DND-41 (cell line): ENCODE results near the gene CLTB.

Experiments
- ATAC-seq: fragments of 200-7000 bp; cut with Tn5 transposase; 3 replicates; pipeline ENCODE4 v1.9.1; 2021; ENCODE audit warnings: low read depth; ENCODE audit not compliant: insufficient read depth
- DNase-seq: peaks from one replicate; pipeline ENCODE4 v3.0.0-alpha.2; 2020
- H2AFZ ChIP-seq: 2 replicates; pipeline ENCODE4 v1.6.0; 2012; ENCODE audit warnings: low read depth, low read length
- H3K27ac ChIP-seq: 2 replicates; pipeline ENCODE4 v1.5.1; 2012; ENCODE audit warnings: low read length, inconsistent platforms
- H3K27me3 ChIP-seq: fragments of 200-600 bp; sonication (generic); 2 replicates; pipeline ENCODE4 v1.6.0; 2012; ENCODE audit warnings: low read length, mild to moderate bottlenecking, inconsistent platforms; ENCODE audit not compliant: insufficient read depth, poor library complexity
- H3K36me3 ChIP-seq: 2 replicates; pipeline ENCODE4 v1.5.1; 2012; ENCODE audit warnings: low read length, inconsistent platforms; ENCODE audit not compliant: insufficient read depth
- H3K4me1 ChIP-seq: 2 replicates; pipeline ENCODE4 v1.5.1; 2012; ENCODE audit warnings: mild to moderate bottlenecking, low read length; ENCODE audit not compliant: insufficient read depth
- H3K4me2 ChIP-seq: 2 replicates; pipeline ENCODE4 v1.6.0; 2012; ENCODE audit warnings: mild to moderate bottlenecking, moderate library complexity, low read length, inconsistent platforms; ENCODE audit not compliant: insufficient read depth
- H3K4me3 ChIP-seq, 2 experiments: fragments of 200-600 bp in 1 of 2; shearing (Covaris generic) in 1 of 2; 2 replicates each; pipeline ENCODE4 v1.5.1; 2012 to 2016; ENCODE audit warnings: inconsistent platforms in 2 of 2, low read length in 2 of 2, mild to moderate bottlenecking in 2 of 2, low read depth in 1 of 2, moderate library complexity in 1 of 2
- H3K79me2 ChIP-seq: 2 replicates; pipeline ENCODE4 v1.6.0; 2012; ENCODE audit warnings: low read length, inconsistent platforms; ENCODE audit not compliant: insufficient read depth
- H3K9ac ChIP-seq: 2 replicates; pipeline ENCODE4 v1.6.0; 2012; ENCODE audit warnings: low read depth, mild to moderate bottlenecking, inconsistent platforms, low read length, moderate library complexity
- H3K9me3 ChIP-seq: 2 replicates; pipeline ENCODE4 v1.5.1; 2012; ENCODE audit warnings: low read length, moderate library complexity, mild to moderate bottlenecking, inconsistent platforms; ENCODE audit not compliant: insufficient read depth, severe bottlenecking
- H4K20me1 ChIP-seq: 2 replicates; pipeline ENCODE4 v1.6.0; 2012; ENCODE audit warnings: low read length; ENCODE audit not compliant: insufficient read depth
- CTCF ChIP-seq: IDR thresholded peaks from 2 replicates; pipeline ENCODE4 v1.5.1; 2012; ENCODE audit warnings: borderline replicate concordance, low read length, moderate library complexity, mild to moderate bottlenecking; ENCODE audit not compliant: poor library complexity, severe bottlenecking; ENCODE audit errors: extremely low read depth
- EZH2 ChIP-seq: IDR thresholded peaks from 3 replicates; pipeline ENCODE4 v1.6.1; 2012; ENCODE audit warnings: borderline replicate concordance, low read depth, mild to moderate bottlenecking, moderate library complexity, low read length, inconsistent platforms; ENCODE audit not compliant: severe bottlenecking

The CLTB gene

GRCh38 chr5:176415240-176415951 is 943 bp downstream of the CLTB start:
- H3K79me2 ChIP-seq: peaks cover 44% of the 10 kb centered on the region
- peaks cover 38% of the 10 kb centered on the region for H3K4me1 ChIP-seq
- peak overlapping the region; percentile 82 for H3K27ac ChIP-seq
- peak overlapping the region; percentile 83 to 99 for H3K4me3 ChIP-seq
- peak overlapping the region; percentile 97 for H3K9ac ChIP-seq
- peak overlapping the region; percentile 91 for H2AFZ ChIP-seq
- TF ChIP-seq CTCF (no peak), EZH2 (no peak)
- H3K36me3 ChIP-seq: peaks cover 15% of the 10 kb centered on the region
- peak overlapping the region; percentile 96 for H3K4me2 ChIP-seq
- H4K20me1 ChIP-seq: peaks cover 18% of the 10 kb centered on the region; the same call in 1 of the 2 replicates
- H3K9me3 ChIP-seq: no peaks in the 10 kb centered on the region
- ATAC-seq (peak; percentile 4; the same call in 1 of the 3 replicates), DNase-seq (peak; percentile 12)
- H3K27me3 ChIP-seq: no peaks in the 10 kb centered on the region

- Histone ChIP-seq H3K9ac (peak overlapping the region; percentile 97), H2AFZ (no peak overlapping the region), H3K27ac (0 out of 2 replicates have a peak overlapping the region, but pooled peaks have one; percentile 10), H4K20me1 (peaks cover 20% of the 10 kb centered on the region; the same call in 1 of the 2 replicates), H3K4me1 (peaks cover 38% of the 10 kb centered on the region), H3K79me2 (peaks cover 44% of the 10 kb centered on the region), H3K4me2 (peak overlapping the region; percentile 96), H3K36me3 (peaks cover 22% of the 10 kb centered on the region), H3K27me3 (no peaks in the 10 kb centered on the region), H3K4me3 (peak overlapping the region in 1 of 2 experiments; percentile 83; a peak in 1 of 4 replicates), H3K9me3 (no peaks in the 10 kb centered on the region)
- DNase-seq (no peak), ATAC-seq (no peak)
- TF ChIP-seq EZH2: no peak
- no peak for TF ChIP-seq CTCF
Measured at GRCh38 chr5:176414704-176415103, 1.6 kb downstream of the CLTB start.

GRCh38 chr5:176413709-176414191 is 2.6 kb downstream of the CLTB start:
- peaks cover 44% of the 10 kb centered on the region for H3K79me2 ChIP-seq
- H3K4me1 ChIP-seq: peaks cover 38% of the 10 kb centered on the region
- no peak for DNase-seq
- no peak overlapping the region for H2AFZ ChIP-seq
- H3K9ac ChIP-seq: peak overlapping the region; percentile 8; the same call in 1 of the 2 replicates
- peak overlapping the region; percentile 96; the same call in 1 of the 2 replicates for H3K4me2 ChIP-seq
- H3K27ac ChIP-seq: no peak overlapping the region
- H3K9me3 ChIP-seq: no peaks in the 10 kb centered on the region
- ATAC-seq: no peak
- no peak overlapping the region for H3K4me3 ChIP-seq
- H3K27me3 ChIP-seq: no peaks in the 10 kb centered on the region
- peaks cover 20% of the 10 kb centered on the region; the same call in 1 of the 2 replicates for H4K20me1 ChIP-seq
- no peak for TF ChIP-seq CTCF
- no peak for TF ChIP-seq EZH2
- H3K36me3 ChIP-seq: peaks cover 24% of the 10 kb centered on the region
